SJSA1 (cell line): Measurements from ENCODE around the gene F5. TPM values are rescaled to one million over a fixed set of nuclear protein-coding genes. Genes with fewer than 3 reads are reported as not detected.
A peak's percentile ranks its signal among the peaks of the same experiment; 100 is the strongest.

Experiments used
- DNase-seq, 2 experiments: peaks; one replicate each; pipeline ENCODE4 v3.0.0-alpha.2; 2015 to 2020; ENCODE audit warnings: low spot score in 2 of 2, low read depth in 1 of 2
- H3K27ac ChIP-seq: fragments of 250-450 bp; sonication (Bioruptor Pico); 2 replicates; pipeline ENCODE4 v1.5.1; 2020; ENCODE audit warnings: mild to moderate bottlenecking, moderate library complexity
- H3K27me3 ChIP-seq: fragments of 250-450 bp; sonication (Bioruptor Pico); replicated peaks from 2 replicates; pipeline ENCODE4 v1.5.1; 2020; ENCODE audit warnings: mild to moderate bottlenecking, moderate library complexity
- H3K36me3 ChIP-seq: fragments of 250-450 bp; sonication (Bioruptor Pico); 2 replicates; pipeline ENCODE4 v1.5.1; 2020; ENCODE audit warnings: mild to moderate bottlenecking
- H3K4me1 ChIP-seq: fragments of 250-450 bp; sonication (Bioruptor Pico); replicated peaks from 2 replicates; pipeline ENCODE4 v1.6.1; 2021; ENCODE audit warnings: mild to moderate bottlenecking
- H3K4me3 ChIP-seq: fragments of 250-450 bp; sonication (Bioruptor Pico); 2 replicates; pipeline ENCODE4 v1.5.1; 2020; ENCODE audit warnings: mild to moderate bottlenecking
- H3K9me3 ChIP-seq: fragments of 250-450 bp; sonication (Bioruptor Pico); replicated peaks from 2 replicates; pipeline ENCODE4 v1.5.1; 2020; ENCODE audit warnings: mild to moderate bottlenecking
- total RNA-seq: library from RNA; depleted of rRNA; stranded (reverse); fragments of >200 nt; shearing (Covaris generic); gene quantifications from 2 replicates; pipeline ENCODE4 v1.2.3, GENCODE V29; 2014

The F5 gene
- total RNA-seq, 1 experiment from 2014 or later, result not detected

DNA sequence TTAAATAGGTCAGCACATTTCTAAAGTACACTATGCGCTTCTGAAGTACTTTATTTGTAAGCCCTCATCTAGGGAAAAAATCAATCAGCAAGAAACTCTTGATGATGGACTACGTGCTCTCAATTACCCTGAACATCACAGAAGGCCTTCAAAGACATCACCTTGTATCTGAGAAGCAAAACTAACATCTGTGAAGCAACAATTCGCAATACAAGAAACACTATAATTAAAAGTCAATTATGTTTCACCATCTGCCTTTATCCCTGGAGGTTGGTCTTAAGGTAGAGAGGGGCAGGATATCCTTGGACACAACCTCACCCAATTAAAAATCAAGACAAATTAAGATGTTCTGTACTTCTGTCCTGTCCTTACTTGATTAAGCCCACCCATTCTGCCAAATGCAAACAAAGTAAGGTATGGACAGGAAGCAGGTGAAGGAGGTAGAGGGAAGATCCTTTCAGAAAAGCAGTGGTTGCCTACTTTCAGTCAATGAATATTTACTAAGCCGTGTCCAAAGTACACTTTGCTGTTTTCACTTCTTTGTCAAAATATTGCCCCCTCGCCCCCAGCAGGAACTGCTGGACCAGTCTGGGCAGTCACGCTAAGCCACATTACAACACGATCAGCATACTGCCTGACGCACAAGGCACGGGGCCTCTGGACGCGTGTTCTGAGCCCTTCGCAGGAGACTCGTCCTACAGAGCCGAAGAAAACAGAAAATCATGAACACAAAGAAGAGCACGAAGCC, 101.4 kb downstream of the F5 start:
- DNase-seq, result no peak
- no peaks in the 10 kb centered on the region for H3K9me3 ChIP-seq
- peaks cover 36% of the 10 kb centered on the region for H3K4me1 ChIP-seq
- H3K36me3 ChIP-seq, result peaks cover 4% of the 10 kb centered on the region; the same call in 1 of the 2 replicates
- peak overlapping the region; percentile 73 for H3K4me3 ChIP-seq
- no peaks in the 10 kb centered on the region for H3K27me3 ChIP-seq
- H3K27ac ChIP-seq, result peak overlapping the region; percentile 87

DNA sequence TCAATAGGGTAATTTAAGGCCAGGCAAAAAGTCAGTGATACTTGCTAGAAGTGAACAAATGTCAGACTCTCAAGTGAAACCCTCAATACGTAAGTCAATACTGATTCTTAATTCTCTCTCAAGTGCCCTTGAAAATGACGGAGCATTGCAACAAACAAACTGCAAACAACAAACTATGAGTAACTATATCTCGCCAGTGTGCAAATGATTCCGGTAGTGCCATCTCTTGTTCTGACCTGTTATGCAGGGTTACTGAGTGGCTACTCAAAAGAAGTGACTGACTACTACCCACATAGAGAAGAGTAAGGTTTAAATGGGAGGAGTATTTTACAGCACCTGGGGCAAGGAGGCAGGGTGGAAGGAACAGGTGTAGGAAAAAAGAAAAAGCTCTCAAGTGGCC, 102.2 kb downstream of the F5 start:
- H3K36me3 ChIP-seq, result peaks cover 4% of the 10 kb centered on the region; the same call in 1 of the 2 replicates
- H3K9me3 ChIP-seq, result no peaks in the 10 kb centered on the region
- no peak for DNase-seq
- peaks cover 36% of the 10 kb centered on the region for H3K4me1 ChIP-seq
- H3K27me3 ChIP-seq, result no peaks in the 10 kb centered on the region
- H3K27ac ChIP-seq, result no peak overlapping the region
- H3K4me3 ChIP-seq, result no peak overlapping the region

DNA sequence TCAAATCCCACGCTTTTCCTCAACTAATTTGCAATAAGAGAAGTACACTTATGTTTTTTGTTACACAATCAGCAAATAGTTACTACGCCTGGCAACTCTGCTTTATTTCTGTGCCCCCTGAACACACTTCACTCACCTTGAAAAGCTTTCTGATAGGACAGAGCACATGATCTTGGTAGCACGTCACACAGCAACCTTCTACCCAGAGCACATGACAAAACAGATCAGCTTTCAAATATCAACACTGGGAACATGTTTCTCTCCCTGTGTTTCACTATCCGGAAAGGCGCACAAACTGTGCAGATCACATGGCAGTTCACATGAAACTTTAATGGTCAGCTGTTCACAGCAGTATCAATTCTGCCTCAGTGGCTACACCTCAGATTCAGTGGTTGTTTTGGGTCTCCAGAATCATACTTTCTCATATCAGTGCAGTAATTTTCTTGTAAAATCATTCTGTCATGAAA, 102.7 kb downstream of the F5 start:
- Histone ChIP-seq H3K4me3 (no peak overlapping the region), H3K9me3 (no peaks in the 10 kb centered on the region), H3K36me3 (peaks cover 4% of the 10 kb centered on the region; the same call in 1 of the 2 replicates), H3K4me1 (peaks cover 36% of the 10 kb centered on the region), H3K27ac (no peak overlapping the region), H3K27me3 (no peaks in the 10 kb centered on the region)
- DNase-seq, result no peak

DNA sequence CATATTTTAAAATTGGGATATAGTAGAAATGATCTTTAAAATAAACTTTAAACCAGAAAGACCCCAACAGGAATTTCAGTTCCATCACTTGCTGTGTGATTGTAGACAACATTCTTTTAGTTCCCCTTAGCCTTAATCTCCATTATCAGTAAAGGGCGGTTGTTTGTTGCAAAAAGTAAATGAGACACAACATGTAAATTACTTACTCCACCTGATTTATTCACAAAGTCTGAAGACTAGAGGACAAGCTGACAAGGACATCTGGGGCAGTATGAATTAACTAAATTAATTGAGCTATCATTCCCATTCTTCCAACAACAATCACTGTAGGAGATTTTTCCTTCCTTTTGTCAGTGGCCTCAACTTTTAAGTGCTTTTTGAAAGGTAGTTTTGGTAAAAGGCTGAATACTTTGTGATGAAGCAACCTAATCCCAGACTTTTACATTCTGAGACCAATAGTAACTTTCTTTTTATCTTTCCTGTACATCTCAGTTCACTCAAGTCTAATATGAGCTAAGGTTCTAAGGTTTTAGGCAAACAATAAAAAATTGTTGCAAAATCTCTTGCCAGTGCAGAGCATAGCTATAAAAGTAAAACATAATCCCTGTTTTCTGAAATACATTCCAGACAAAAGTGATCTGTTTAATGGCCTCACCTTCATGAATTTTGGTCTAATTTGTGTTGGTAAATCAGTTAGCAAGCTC, 106.8 kb downstream of the F5 start:
- DNase-seq, result no peak
- H3K4me1 ChIP-seq, result peaks cover 32% of the 10 kb centered on the region

DNA sequence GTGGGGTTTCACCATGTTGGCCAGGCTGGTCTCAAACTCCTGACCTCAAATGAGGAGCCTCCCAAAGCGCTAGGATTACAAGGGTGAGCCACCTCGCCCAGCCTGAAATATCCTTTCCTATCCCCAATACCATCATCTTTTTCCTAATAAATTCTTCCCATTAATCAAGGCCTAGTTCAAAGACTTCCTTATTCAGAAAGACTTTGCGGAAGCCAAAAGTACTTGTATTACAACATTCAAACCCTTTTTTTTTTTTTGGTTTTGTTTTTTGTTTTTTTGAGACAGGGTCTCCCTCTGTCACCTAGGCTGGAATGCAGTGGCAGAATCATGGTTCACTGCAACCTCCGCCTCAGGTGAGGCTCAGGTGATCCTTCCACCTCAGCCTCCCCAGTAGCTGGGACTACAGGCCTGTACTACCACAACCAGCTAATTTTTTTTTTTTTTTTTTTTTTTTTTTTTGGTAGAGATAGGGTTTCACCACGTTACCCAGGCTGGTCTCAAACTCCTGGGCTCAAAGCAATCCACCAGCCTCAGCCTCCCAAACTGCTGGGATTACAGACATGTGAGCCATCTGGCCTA, 108.1 kb downstream of the F5 start:
- no peak overlapping the region for H3K4me3 ChIP-seq
- peaks cover 24% of the 10 kb centered on the region for H3K4me1 ChIP-seq
- no peak for DNase-seq
- H3K9me3 ChIP-seq, result no peaks in the 10 kb centered on the region
- peaks cover 2% of the 10 kb centered on the region; the same call in 1 of the 2 replicates for H3K36me3 ChIP-seq
- H3K27ac ChIP-seq, result no peak overlapping the region
- H3K27me3 ChIP-seq, result no peaks in the 10 kb centered on the region

More for the DNA sequence above, 106.8 kb downstream of the F5 start:
- H3K27me3 ChIP-seq, result no peaks in the 10 kb centered on the region
- H3K4me3 ChIP-seq, result no peak overlapping the region
- H3K9me3 ChIP-seq, result no peaks in the 10 kb centered on the region
- peaks cover 2% of the 10 kb centered on the region; the same call in 1 of the 2 replicates for H3K36me3 ChIP-seq
- no peak overlapping the region for H3K27ac ChIP-seq

DNA sequence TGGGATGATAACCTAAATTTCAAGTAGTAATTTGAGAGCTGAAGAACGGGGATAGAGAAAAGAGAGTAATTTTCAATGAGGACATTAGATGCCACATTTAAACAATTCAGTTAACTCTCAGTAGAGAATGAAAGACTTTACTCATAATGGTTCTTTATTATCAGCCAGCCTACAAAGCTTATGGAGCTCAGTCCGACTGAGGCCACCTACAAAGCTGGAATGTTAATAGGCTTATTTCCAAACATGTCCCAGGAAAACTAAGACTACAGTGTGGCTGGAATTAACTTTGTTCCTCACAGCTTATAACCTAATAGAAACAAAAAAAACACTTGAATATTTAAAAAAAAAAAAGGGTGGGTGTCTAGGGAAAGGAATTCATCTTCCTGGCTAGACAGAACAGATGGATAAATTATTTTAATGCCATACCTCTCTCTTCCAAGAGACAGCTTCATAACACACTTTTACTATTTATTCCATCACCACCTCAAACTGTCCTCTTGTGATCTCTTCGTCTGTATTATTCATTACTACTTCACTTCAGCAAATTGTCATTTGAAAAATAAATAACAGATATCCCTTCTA, 110.4 kb downstream of the F5 start:
- Histone ChIP-seq H3K27me3 (no peaks in the 10 kb centered on the region), H3K9me3 (no peaks in the 10 kb centered on the region), H3K27ac (peak overlapping the region; percentile 31; the same call in 1 of the 2 replicates), H3K4me3 (no peak overlapping the region), H3K4me1 (peaks cover 27% of the 10 kb centered on the region), H3K36me3 (peaks cover 2% of the 10 kb centered on the region; the same call in 1 of the 2 replicates)
- peak; percentile 53 to 71 for DNase-seq

DNA sequence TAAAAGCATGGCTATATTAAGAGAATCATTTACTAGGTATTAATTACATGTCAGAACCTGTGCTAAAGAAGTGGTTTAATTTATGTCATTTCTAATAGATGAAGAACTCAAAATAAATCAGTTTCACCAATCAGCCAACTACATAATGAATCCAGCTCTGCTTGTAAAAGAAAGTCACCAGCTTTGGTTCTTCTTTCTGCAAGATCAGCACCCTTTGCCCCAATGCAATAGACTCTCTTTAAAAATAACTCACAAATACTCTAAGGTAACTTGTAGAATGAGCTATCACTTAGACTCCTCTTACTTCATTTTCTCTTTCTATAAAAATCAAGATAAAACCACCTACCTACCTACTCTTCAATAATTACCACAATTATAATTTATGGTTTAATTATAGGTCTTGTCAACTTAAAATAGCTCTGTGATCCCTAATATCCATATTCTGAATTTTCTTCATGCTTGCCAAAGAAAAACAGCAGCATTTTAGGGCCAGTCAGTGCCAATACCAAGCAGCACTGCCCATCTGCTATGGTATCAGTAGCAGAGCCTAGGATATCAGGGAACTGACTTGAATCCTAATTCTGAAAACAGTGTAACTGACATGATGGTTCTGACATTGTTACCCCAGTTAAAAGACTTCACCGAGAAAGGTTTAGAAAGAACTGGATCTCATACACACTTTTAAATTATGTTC, 111.8 kb downstream of the F5 start:
- peaks cover 2% of the 10 kb centered on the region; the same call in 1 of the 2 replicates for H3K36me3 ChIP-seq
- no peak for DNase-seq
- H3K27ac ChIP-seq, result no peak overlapping the region
- H3K27me3 ChIP-seq, result no peaks in the 10 kb centered on the region
- no peak overlapping the region for H3K4me3 ChIP-seq
- peaks cover 27% of the 10 kb centered on the region for H3K4me1 ChIP-seq
- no peaks in the 10 kb centered on the region for H3K9me3 ChIP-seq

DNA sequence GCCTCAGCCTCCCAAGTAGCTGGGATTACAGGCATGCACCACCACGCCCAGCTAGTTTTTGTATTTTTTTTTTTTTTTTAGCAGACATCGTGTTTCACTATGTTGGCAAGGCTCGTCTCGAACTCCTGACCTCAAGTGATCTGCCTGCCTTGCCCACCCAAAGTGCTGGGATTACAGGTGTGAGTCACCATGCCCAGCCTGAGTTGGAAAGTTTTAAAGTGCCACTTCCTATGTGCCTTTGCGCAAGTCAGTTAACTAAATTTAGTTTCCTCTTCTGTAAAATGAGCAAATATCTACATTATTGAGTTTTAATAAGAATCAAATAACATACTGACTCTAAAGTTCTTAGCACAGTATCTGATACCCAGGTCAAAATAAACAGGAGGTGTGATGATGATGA, 112.9 kb downstream of the F5 start:
- H3K27ac ChIP-seq, result no peak overlapping the region
- peaks cover 27% of the 10 kb centered on the region for H3K4me1 ChIP-seq
- H3K36me3 ChIP-seq, result peaks cover 7% of the 10 kb centered on the region; the same call in 1 of the 2 replicates
- H3K4me3 ChIP-seq, result no peak overlapping the region
- no peaks in the 10 kb centered on the region for H3K9me3 ChIP-seq
- no peaks in the 10 kb centered on the region for H3K27me3 ChIP-seq
- DNase-seq, result no peak

DNA sequence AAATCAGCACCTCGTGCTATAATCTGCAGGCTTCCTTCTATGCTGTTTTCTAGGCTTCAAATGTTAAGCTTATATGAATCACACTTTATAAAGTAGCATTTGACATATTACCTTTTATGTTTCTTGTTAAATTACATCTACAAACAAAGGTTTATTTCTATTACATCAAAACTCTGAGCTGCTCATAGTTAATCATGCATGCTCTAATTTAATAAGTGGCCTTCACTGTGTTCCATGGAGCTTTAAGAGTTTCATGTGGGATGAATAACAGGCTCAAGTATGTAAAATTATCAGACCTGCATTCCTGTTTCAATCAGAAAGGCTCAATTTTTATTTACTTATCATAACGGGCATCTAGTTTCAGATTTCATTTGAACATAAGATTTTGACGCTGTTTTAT, 113.5 kb downstream of the F5 start:
- no peak for DNase-seq

DNA sequence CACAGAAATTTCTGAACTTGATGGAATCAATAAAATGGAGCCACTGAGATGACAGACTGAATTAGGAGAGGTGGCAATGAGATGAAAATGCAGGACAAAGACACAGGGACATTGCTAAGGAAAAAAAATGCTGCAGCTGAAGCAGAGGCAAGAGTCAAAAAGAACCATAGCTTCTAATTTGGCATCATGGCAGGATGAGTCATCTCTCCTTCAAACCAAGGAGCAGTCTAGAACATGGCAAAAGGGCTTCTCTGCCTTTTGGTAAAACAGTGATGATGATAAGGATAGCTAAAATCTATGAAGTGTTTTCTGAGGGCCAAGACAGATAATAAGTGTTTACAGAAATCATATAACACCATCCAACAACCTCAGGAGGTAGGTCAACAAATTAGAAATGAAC, 117.3 kb downstream of the F5 start:
- peaks cover 7% of the 10 kb centered on the region for H3K4me1 ChIP-seq
- no peak overlapping the region for H3K27ac ChIP-seq
- H3K36me3 ChIP-seq, result peaks cover 20% of the 10 kb centered on the region; the same call in 1 of the 2 replicates
- H3K9me3 ChIP-seq, result no peaks in the 10 kb centered on the region
- DNase-seq, result no peak
- H3K27me3 ChIP-seq, result no peaks in the 10 kb centered on the region
- H3K4me3 ChIP-seq, result no peak overlapping the region

More for the DNA sequence above, 113.5 kb downstream of the F5 start:
- Histone ChIP-seq H3K9me3 (no peaks in the 10 kb centered on the region), H3K27me3 (no peaks in the 10 kb centered on the region), H3K4me1 (peaks cover 27% of the 10 kb centered on the region), H3K27ac (no peak overlapping the region), H3K36me3 (peaks cover 9% of the 10 kb centered on the region), H3K4me3 (no peak overlapping the region)

DNA sequence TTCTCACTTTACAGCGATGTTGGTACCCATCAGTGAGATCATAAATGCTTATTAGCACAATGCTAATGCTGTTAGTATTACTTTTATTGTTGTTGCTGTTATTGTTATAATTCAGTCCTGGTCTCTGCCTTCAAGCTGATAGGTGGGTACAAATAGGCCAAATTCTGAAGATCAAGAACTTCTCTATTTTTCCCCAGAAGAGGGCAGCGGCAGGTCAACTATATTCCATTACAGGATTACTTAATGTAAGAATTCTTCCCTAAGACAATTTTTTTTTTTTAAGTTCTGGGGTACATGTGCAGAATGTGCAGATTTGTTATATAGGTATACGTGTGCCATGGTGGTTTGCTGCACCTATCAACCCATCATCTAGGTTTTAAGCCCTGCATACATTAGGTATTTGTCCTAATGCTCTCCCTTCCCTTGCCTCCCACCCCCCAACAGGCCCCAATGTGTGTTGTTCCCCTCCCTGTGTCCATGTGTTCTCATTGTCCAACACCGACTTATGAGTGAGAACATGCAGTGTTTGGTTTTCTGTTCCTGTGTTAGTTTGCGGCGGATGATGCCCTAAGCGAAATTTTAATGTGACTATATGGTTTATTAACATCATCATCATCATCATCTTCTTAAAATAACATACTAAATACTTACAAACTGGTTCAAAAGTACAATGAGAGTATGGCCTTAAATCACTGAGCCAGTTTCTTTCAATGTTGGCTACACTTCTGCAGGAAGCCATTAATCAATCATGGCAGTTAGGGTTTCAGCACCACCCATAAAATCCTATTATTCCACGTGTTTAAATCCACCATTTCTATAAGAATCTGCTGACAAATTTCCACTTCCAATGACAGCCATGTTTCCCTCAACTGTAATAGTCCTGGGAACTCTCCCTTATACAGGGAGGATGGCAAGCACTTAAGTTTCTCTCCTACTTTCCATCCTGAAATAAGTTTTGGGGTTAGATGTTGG, 119.7 kb downstream of the F5 start:
- Histone ChIP-seq H3K4me1 (no peaks in the 10 kb centered on the region; the same call in 1 of the 2 replicates), H3K9me3 (no peaks in the 10 kb centered on the region), H3K27ac (no peak overlapping the region), H3K4me3 (no peak overlapping the region), H3K36me3 (peaks cover 20% of the 10 kb centered on the region; the same call in 1 of the 2 replicates), H3K27me3 (no peaks in the 10 kb centered on the region)
- DNase-seq, result peak in 1 of 2 experiments; percentile 44

DNA sequence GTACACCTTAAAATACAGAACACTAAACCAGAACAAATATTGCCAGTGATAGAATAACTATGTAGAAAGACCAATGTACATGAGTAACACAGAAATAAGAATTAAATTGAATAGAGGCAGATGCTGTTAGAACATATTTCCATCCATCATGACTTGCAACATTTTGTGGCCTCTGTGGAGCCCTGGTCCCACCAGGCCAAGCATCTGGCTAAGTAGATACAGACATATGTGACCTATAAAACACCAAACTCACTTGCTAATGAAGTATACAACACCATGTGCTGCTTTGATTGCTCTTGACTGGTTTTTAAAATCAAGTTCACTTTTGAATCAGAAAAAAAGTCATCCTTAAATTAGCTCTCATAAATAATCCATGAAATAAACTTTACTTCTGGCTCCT, 121.0 kb downstream of the F5 start:
- Histone ChIP-seq H3K4me1 (peaks cover 2% of the 10 kb centered on the region), H3K27me3 (no peaks in the 10 kb centered on the region), H3K27ac (no peak overlapping the region), H3K4me3 (no peak overlapping the region), H3K9me3 (no peaks in the 10 kb centered on the region), H3K36me3 (peaks cover 20% of the 10 kb centered on the region; the same call in 1 of the 2 replicates)
- no peak for DNase-seq
